Lower lobe of right lung (tissue), 2 donors: Measurements from ENCODE around the gene SLX4IP. TPM values are rescaled to one million over a fixed set of nuclear protein-coding genes. Genes with fewer than 3 reads are reported as not detected.

ENCODE experiments used
- ATAC-seq, 2 donors: fragments of 200-7000 bp; cut with Tn5 transposase; one replicate each; pipeline ENCODE4 v1.9.1; 2020 to 2022; ENCODE audit warnings: mild to moderate bottlenecking in 2 of 2, moderate library complexity in 2 of 2
- DNase-seq: peaks from one replicate; pipeline ENCODE4 v3.0.0-alpha.2; 2020
- H3K27ac ChIP-seq: fragments of 200-600 bp; one replicate; pipeline ENCODE4 v1.8.0; 2022
- H3K27me3 ChIP-seq: fragments of 200-600 bp; one replicate; pipeline ENCODE4 v1.8.0; 2022; ENCODE audit warnings: low read depth
- H3K36me3 ChIP-seq: fragments of 200-600 bp; one replicate; pipeline ENCODE4 v1.8.0; 2022; ENCODE audit warnings: mild to moderate bottlenecking
- H3K4me1 ChIP-seq: fragments of 200-600 bp; one replicate; pipeline ENCODE4 v1.8.0; 2022
- H3K4me3 ChIP-seq: fragments of 200-600 bp; one replicate; pipeline ENCODE4 v1.8.0; 2022; ENCODE audit warnings: mild to moderate bottlenecking
- H3K9me3 ChIP-seq: fragments of 200-600 bp; one replicate; pipeline ENCODE4 v1.8.0; 2022
- intact Hi-C: fragments of 100-400 bp; cut with DNase I; formaldehyde crosslinking; loops from one replicate; pipeline ENCODE4 v1.11.0; 2022
- total RNA-seq: library from RNA; stranded (reverse); fragmentation: NEBNext Ultra II Directional; extraction: Animal tissue kit (Norgen Biotek cat#: 25700); gene quantifications from one replicate; pipeline ENCODE4 v1.2.1, GENCODE V29; 2021
- TF ChIP-seq, protein P1 (sequence below): fragments of 200-600 bp; IDR thresholded peaks from one replicate; pipeline ENCODE4 v1.8.0; 2022; ENCODE audit warnings: antibody characterized with exemption, mild to moderate bottlenecking
- donor health status: DM: no; HTN: yes; CAD: no; lungs with severe emphysema.

Gene SLX4IP
- total RNA-seq, 1 donor from 2014 or later, result 5.8 TPM

DNA sequence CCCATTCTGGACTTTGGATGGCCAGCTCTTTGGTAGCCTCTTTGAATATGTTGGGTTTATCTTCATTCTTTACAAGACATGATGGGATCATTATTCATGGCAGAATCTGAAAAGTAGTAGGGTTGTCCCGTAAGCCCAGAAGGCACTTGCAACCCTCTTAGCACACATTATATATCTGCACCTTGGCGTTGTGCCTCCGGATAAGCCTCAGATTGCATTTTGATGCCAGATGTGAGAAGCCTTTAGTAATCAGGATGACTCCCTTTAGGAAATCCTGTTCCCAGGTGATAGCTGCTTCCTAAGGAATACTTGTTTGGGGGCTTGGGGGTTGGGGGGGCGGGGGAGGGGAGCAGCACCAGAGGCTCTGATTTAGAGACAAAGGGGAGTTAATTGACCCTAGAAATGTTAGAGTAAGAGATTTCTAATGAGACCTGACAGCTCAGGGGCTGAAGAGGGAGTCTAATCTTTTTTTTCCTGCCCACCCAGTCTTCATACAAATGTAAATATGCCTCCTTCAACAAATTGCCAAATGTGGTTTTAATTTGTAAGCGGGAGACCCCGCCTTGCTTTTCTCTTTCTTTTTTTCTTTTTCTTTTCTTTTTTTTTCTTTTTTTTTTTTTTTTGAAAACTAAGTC is 183.6 kb downstream of the SLX4IP start:
- H3K36me3 ChIP-seq, result no peaks in the 10 kb centered on the region
- H3K9me3 ChIP-seq, result no peaks in the 10 kb centered on the region
- TF ChIP-seq, protein P1, sequence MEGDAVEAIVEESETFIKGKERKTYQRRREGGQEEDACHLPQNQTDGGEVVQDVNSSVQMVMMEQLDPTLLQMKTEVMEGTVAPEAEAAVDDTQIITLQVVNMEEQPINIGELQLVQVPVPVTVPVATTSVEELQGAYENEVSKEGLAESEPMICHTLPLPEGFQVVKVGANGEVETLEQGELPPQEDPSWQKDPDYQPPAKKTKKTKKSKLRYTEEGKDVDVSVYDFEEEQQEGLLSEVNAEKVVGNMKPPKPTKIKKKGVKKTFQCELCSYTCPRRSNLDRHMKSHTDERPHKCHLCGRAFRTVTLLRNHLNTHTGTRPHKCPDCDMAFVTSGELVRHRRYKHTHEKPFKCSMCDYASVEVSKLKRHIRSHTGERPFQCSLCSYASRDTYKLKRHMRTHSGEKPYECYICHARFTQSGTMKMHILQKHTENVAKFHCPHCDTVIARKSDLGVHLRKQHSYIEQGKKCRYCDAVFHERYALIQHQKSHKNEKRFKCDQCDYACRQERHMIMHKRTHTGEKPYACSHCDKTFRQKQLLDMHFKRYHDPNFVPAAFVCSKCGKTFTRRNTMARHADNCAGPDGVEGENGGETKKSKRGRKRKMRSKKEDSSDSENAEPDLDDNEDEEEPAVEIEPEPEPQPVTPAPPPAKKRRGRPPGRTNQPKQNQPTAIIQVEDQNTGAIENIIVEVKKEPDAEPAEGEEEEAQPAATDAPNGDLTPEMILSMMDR, result no peak
- ATAC-seq (no peak), DNase-seq (no peak)
- no peak overlapping the region for H3K27ac ChIP-seq
- no peaks in the 10 kb centered on the region for H3K4me1 ChIP-seq
- H3K4me3 ChIP-seq, result no peak overlapping the region
- H3K27me3 ChIP-seq, result no peaks in the 10 kb centered on the region
- intact Hi-C loops, result no loop called here

DNA sequence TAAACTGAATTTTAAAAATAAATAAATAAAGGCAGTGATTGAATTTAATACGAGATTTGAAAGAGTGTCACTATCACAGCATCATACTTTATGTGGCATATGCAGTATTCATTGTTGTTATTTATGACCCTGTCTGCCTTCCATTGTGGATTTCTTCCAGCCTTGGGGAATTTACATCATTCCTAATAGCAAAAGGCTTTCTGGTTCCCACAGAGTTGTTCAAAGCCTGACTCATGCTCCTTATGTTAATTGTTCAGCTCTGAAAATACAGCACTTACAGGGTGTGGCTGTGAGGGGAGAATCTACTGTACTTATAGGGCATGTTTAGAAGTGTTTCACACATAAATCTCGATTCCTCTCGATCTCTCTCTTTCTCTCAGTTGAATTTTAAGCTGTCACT is 184.3 kb downstream of the SLX4IP start:
- no peak overlapping the region for H3K4me3 ChIP-seq
- TF ChIP-seq, protein P1, result no peak
- no peaks in the 10 kb centered on the region for H3K36me3 ChIP-seq
- H3K27ac ChIP-seq, result no peak overlapping the region
- ATAC-seq, result peak in 1 of 2 donors; percentile 44
- intact Hi-C loops, result no loop called here
- no peaks in the 10 kb centered on the region for H3K9me3 ChIP-seq
- no peaks in the 10 kb centered on the region for H3K4me1 ChIP-seq
- DNase-seq, result no peak
- H3K27me3 ChIP-seq, result no peaks in the 10 kb centered on the region

DNA sequence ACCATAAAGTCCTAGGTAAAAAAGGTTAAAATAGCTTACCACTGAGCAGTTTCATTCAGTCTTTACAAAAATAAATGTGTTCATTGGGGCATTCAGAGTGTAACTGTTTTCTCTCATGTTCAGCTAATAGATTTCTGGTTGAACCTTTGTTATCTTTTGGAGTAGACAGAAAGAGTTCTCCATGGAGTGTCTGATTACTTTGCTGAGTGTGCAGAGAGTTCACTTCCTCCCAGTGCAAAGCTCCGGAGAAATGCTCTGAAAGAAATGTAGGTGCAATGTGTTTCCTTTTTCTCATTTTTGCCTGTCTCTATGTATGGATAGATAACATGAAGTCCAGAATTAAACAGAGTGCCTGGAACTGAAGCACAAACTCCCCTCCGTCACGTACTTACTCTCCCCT is 186.0 kb downstream of the SLX4IP start:
- TF ChIP-seq, protein P1, result no peak
- DNase-seq, result no peak
- intact Hi-C loops, result no loop called here
- no peaks in the 10 kb centered on the region for H3K27me3 ChIP-seq
- no peak for ATAC-seq
- H3K27ac ChIP-seq, result no peak overlapping the region
- no peak overlapping the region for H3K4me3 ChIP-seq
- no peaks in the 10 kb centered on the region for H3K9me3 ChIP-seq
- no peaks in the 10 kb centered on the region for H3K36me3 ChIP-seq
- H3K4me1 ChIP-seq, result no peaks in the 10 kb centered on the region

DNA sequence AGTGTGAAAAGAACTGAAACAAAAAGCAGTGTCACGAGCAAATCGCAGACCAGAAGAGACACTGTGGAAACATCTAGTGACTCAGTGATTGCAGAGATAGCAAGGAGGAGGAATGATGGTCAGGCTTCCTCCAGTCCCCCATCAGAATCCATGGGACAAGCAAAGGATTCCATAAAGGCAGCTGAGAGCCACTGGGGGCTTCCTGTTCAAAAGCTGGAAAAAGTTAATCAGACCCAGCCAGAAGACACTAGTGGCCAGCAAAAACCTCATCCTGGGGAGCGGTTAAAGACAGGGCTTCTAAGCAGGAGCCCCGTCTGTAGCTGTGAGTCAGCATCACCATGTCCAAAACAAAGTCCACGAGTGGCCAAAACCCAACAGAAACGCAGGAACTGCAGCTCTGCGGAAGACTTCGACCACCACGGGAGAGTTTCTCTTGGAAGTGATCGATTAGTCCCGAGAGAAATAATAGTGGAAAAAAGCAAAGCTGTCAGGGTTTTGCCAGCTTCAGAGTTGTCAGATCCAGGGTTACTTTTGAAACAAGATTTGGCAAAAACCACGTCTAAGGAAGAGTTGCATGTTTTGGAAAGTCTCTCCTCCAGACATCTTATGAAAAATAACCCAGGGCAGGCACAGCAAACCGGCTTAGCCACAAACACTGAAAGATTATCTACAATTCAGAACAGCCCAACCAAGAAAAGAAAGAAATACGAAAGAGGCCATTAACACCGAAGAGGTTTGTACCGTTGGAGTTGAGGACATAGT is 187.7 kb downstream of the SLX4IP start:
- DNase-seq (no peak), ATAC-seq (peak; percentile 37 to 58)
- no peak overlapping the region for H3K4me3 ChIP-seq

DNA sequence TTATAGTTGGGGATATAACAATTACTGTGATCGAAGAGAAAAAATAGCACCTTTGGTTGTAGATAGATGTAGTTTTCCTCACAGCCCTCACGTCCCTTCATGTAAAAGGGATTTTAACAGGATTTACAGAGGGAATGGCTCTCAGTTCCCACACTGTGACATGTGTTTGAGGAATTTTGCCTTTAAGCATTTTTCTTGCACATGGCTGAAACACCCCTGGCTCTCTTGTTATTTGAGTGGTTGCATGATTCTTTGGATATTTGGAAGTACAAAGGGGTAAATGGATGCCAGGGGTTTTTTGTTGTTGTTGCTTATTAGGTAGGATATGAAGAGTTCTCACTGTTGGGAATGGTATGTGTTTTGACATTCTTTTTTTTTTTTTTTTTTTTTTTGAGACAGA is 190.5 kb downstream of the SLX4IP start:
- ATAC-seq, result no peak
- H3K4me1 ChIP-seq, result no peaks in the 10 kb centered on the region
- no peaks in the 10 kb centered on the region for H3K36me3 ChIP-seq
- TF ChIP-seq, protein P1, result no peak
- H3K27me3 ChIP-seq, result no peaks in the 10 kb centered on the region
- DNase-seq, result no peak
- intact Hi-C loops, result no loop called here
- no peak overlapping the region for H3K27ac ChIP-seq
- H3K4me3 ChIP-seq, result no peak overlapping the region
- no peaks in the 10 kb centered on the region for H3K9me3 ChIP-seq

More for the DNA sequence above, 187.7 kb downstream of the SLX4IP start:
- TF ChIP-seq, protein P1, result no peak
- intact Hi-C loops, result no loop called here
- no peaks in the 10 kb centered on the region for H3K9me3 ChIP-seq
- H3K27me3 ChIP-seq, result no peaks in the 10 kb centered on the region
- H3K36me3 ChIP-seq, result no peaks in the 10 kb centered on the region
- H3K4me1 ChIP-seq, result no peaks in the 10 kb centered on the region
- H3K27ac ChIP-seq, result peak overlapping the region; percentile 59
